Measurements from ENCODE around the gene BCAT1.
"Not testable (repeated sequence)": the region's sequence is repeated elsewhere in the genome, so short reads cannot be mapped to it uniquely, and the experiment has no call there.

Gene BCAT1

DNA sequence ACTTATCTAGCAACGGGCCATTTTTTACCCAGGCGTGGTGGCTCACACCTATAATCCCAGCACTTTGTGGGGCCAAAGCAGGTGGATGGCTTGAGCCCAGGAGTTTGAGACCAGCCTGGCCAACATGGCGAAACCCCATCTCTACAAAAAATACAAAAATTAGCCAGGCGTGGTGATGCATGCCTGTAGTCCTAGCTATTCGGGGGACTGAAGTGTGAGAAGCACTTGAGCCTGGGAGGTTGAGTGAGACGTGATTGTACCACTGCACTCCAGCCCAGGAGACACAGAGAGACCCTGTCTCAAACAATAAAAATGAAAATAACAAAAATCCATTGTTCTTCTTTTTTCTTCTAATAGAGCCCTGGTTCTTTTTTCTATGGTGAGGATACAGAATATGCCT, 7.5 kb upstream of the BCAT1 start:
- not testable (repeated sequence) for DNase-seq (ENCODE audit: low read depth)

DNA sequence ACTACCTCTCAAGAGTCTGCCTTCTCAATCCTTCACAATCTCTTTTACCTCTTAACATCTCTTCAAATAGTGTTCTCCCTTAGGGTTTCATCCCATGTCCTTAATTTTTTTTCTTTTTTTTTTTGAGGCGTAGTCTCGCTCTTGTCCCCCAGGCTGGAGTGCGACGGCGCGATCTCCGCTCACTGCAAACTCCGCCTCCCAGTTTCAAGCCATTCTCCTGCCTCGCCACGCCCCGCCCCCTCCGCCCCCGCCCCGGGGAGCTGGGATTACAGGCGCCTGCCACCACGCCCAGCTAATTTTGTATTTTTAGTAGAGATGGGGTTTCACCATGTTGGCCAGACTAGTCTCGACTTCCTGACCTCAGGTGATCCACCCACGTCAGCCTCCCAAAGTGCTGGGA, 7.0 kb upstream of the BCAT1 start:
- DNase-seq (ENCODE audit: low read depth) = no peak

DNA sequence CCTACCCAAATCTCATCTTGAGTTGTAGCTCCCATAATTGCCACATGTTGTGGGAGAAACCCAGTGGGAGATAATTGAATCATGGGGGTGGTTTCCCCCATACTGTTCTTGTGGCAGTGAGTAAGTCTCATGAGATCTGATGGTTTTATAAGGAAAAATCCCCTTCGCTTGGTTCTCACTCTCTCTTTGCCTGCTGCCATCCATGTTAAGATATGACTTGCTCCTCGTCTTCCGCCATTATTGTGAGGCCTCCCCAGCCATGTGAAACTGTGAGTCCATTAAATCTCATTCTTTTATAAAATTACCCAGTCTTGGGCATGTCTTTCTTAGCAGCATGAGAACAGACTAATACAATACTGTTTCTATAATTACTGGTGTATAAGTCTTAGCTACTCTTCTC, 6.5 kb upstream of the BCAT1 start:
- DNase-seq (ENCODE audit: low read depth) = no peak

DNA sequence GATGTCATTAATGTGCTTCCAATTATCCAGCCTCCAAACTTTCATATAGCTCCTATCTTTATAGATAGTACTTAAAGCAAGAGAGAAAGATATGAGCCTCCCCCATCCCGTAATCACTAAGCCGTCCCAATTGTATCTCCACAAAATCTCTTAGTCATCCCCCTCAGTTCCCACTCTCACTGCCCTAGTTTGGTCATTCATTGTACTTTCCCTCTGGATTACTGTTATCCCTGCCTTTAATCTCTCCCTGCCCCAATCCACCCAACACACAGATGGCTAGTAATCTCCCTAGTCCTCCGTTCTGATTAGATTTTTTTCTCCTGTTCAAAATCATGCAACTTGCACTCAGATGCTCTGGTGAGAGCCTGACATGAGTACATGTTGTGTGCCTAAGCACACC, 5.4 kb upstream of the BCAT1 start:
- DNase-seq (ENCODE audit: low read depth) = no peak

DNA sequence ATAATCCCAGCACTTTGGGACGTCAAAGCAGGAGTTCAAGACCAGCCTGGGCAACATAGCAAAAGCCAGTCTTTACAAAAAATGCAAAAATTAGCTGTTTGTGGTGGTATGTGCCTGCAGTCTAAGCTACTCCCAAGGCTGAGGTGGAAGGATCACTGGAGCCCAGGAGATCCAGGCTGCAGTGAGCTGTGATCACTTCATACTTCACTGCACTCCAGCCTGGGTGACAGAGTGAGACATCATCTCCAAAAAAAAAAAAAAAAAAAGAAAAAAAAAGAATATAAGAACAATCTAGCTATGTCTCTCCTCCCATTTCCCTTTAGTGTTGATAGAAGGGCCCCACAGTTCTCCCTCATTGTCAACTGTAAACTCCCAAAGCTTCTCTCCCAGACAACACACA, 3.5 kb upstream of the BCAT1 start:
- DNase-seq (ENCODE audit: low read depth) = no peak

DNA sequence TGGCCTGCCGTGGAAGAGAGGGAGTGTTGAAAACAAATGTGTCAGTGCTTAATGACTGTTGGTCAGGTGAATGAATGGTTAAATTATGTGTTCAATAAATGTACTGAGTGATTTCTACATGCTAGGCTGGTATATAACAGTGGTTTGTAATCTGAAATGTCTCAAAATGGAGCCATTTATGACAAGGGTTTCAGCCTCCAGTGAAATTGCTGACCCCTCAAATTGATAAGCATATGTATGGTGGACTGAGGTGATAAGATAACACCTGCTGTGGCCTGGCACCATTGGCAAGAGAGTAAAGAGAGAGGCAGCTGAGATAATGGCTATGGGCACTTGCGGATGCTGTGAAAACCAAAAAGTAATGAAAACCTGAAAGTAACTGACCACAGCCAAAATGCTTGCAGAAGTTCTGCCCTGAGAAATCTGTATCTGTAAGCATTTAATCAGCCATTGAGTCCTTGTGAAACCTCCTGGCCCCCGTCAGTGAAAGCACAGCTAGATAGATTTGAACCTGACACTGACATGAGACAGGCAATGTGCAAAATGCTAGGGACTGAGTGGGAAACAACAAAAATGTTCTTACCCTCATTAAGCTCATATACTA, 1.4 kb upstream of the BCAT1 start:
- DNase-seq (ENCODE audit: low read depth) = no peak

DNA sequence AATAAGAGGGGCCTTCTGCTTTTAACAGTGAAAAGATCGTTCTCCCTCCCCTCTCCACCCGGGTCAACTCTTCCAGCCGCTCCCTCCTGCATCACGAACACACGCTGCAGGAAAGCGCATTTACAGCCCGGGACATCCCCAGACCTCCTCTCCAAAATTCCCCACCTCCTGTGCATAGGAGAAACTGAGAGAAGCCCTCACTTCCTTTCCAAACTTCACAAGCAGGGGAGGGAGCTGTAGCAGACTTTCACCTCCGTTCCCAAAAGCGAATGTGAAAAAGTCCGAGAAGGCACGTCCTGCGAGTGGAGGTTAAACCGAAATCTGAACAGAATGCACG, 513 bp downstream of the BCAT1 start:
- no peak for DNase-seq (ENCODE audit: low read depth)

DNA sequence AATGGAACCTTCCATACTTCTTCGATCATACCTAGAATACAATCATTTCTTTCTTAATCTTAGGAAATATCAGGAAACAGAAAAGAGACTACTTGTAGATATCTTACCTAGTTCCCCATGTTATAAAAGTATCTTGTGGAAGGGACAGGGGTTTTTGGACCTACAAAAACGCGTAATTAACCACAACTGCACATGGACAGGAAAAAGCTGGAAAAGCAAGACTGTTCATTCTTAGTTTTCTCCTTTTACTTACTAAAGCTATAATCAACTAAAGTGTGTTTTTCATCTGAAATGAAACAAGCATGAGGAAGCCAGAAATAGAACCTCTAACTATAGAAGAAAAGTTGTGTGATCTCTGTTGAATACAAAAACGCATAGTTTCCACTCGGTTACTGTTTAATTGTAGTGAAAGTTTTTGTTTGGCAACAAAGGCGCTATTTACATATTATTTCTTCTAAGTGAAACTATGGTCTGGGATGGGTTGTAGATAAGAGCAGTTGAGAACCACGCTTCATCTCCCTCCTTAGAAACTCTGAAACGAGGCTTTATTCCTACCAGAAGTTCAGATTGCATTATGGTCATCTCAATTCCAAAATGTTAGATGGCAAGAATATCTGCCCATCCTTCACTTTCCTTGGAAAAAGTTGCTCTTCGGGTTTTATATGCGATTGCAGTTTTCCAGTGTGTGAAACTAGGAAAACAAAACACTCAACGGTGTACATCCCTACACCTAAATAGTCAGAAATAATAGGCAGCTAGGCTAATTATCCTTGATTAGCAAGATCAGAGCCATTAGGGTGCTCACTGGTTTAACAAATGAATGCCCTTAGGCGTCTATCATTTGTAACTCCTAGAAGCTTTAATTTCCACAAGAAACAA, 1.1 kb downstream of the BCAT1 start:
- no peak for DNase-seq (ENCODE audit: low read depth)

DNA sequence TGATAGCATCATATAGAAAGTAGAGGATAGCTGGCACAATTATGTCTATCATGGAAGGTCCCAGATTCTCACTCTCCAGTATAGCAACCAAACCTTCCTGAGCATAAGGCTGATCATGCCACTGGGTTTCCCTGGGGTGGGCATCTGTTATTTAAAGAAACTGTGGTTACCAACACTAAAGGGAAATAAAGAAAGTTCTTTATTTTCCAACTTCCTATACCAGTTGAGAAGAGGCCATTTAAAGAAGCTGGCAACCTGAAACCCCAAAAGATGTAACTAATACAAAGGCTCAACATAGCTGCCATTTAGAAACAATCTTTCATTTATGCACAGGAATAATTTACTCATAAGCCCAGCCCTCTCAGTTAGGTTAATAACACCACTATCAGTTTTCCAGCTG, 3.1 kb downstream of the BCAT1 start:
- DNase-seq (ENCODE audit: low read depth) = no peak

DNA sequence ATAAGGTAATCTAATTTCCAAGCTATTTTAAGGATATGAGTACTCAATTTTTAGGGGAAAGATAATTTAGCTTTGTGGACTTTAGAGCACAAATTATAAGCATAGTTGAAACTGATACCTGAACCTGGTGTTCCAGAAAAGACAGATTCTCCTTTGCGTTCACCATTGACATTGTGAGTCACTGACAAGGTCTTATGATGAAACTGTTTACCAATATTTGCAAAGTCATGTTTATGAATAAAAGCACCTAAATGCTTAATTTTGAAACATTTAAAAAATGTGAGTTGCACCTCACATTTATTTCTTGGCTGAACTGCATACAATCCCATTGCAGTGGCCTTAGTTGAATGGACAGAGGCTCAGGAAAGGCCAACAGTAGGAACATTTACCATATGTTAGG, 3.9 kb downstream of the BCAT1 start:
- no peak for DNase-seq (ENCODE audit: low read depth)

DNA sequence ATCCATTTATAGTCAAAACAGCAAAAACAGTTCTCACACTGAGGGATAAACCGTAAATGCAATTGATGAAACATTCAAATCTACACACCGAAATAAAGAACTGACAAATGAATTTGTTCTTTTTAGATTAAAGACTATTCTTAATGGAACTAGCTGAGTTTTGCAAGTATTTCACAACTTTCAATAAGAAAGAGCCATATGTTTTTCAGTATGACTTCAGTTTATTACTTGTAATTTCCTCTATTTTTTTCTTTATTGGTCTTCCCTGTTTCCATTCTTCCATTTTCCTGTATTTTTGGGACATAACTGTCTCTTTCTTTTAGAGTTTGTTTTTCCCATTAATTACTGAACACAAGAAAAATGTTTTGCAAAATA, 4.3 kb downstream of the BCAT1 start:
- no peak for DNase-seq (ENCODE audit: low read depth)

DNA sequence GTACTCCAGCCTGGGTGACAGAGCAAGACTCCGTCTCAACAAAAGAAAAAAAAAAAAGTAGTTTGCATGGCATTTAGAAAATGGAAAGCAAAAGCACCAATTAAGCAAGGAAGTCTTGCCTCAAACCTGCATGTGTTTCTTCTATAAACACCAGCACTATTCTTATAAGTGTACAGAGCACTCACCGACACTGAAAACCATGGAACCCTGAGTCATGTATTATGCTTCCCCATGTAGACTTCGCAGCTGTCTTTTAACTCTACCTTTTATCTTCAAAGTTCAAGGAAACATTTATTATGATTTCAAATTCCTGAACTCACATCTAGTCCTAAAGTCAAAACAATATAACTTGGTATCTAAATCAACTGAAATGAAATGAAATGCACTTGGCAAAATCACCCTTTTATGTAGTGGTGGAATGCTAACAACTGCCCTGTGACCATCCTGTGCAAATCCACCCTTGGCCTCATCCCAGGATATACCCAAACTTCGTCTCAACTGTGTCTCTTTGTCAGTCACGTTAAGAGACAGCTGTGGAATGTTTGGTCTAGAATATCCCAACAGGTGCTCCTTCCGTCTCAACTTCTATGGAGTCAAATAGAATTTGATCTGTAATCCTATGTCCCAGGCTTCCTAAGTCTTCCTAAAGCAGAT, 4.8 kb downstream of the BCAT1 start:
- no peak for DNase-seq (ENCODE audit: low read depth)

DNA sequence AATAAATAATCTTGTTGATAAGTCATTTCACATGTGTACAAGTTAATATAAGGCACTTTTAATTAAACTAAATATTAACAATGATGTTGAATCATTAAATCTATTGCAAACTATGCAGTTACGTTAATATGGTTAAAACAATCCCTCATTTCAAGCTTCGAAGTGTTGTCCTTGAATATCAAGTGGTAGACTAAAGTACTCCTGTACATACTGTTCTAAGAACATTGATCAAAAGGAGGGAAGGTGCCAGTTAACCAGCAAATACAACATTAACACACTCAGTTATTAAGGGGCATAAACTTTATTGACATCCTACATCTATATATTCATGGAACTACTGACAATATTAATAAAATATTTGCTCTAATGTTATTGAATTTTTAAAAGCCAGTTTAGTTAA, 8.7 kb downstream of the BCAT1 start:
- no peak for DNase-seq (ENCODE audit: low read depth)

DNA sequence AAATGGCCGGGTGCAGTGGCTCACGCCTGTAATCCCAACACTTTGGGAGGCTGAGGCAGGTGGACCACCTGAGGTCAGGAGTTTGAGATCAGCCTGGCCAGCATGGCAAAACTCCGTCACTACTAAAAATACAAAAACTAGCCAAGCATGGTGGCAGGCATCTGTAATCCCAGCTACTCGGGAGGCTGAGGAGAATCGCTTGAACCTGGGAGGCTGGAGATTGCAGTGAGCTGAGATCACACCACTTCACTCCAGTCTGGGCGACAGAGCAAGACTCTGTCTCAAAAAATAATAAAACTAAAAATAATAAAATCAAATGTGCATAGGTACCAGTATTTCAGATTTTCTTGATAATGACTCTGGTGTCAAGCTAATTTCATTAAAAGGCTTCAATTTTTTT, 9.3 kb downstream of the BCAT1 start:
- not testable (repeated sequence) for DNase-seq (ENCODE audit: low read depth)

DNA sequence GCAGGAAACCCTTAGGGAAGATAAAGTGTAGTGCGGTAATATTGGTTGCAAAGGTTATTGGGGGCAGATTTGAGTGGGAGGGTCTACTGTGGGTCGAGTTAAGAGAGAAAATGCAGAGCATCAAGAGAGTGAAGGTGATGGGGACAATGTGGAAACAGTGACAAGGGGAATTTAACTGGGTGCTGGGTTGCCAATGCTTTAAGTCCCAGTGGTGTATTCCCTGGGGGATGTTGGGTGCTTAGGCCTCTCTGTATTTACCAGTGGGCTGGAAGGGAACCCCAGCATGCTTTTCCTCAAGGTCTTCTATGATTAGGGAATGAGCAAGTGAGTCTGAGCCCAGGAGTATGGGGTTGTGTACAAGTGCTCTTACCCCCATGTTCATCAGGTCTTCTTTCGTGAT, 10.6 kb downstream of the BCAT1 start:
- no peak for DNase-seq (ENCODE audit: low read depth)

DNA sequence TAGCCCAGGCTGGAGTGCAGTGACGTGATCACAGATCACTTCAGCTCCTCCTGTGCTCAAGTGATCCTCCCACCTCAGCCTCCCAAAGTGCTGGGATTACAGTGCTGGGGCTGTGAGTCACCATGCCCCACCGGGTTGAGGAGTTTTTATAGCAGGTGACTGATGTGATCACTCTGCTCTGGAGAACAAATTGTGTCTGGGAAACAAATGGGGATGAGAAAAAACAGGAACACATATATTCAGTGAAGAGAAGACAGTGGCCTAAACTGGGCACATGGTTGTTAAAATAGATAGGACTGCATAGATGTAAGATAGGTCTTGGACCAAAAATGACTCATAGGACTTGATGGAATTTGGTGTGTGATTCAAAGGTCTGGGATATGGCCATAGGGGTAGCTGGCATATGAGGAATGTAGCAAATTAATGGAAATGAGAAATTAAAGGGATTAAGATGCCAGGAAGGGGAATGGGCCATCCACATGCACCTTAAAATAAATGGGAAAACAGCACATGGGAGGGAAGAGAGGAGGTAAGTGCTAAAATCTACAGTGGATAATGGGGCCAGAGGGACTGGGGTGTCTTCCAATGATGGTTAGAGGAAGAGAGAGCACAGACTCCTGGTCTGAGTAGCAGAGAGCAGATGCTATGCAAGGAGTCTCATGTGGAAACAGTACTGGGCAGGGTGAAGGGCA, 11.2 kb downstream of the BCAT1 start:
- DNase-seq (ENCODE audit: low read depth) = no peak

DNA sequence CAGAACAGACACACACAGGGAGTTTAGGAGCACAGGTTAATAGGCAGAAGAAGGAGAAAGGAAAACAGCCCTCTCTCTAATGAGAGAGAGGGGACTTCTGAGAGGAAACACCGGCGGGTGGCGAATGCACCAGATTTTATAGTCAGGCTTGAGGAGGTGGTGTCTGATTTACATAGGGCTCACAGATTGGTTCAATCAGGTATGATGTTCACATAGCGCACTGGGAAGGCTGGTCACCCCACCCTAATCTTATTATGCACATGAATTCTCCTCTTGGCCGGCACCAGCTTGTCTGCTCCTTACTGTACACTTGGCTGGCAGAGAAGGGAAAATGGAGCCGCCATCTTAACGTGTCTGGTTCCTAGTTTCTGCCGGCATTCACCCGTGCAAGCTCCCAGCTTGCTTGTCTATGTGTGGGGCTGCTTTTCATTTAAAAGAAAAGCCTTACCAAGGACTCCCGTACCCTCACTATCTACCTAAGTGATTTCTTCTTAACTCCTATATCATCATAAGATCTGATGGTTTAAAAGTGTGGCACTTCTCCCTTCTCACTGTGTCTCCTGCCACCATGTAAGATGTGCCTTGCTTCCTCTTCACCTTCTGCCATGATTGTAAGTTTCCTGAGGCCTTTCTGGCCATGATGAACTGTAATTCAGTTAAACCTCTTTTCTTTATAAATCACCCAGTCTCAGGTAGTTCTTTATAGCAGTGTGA, 15.1 kb downstream of the BCAT1 start:
- no peak for DNase-seq (ENCODE audit: low read depth)

DNA sequence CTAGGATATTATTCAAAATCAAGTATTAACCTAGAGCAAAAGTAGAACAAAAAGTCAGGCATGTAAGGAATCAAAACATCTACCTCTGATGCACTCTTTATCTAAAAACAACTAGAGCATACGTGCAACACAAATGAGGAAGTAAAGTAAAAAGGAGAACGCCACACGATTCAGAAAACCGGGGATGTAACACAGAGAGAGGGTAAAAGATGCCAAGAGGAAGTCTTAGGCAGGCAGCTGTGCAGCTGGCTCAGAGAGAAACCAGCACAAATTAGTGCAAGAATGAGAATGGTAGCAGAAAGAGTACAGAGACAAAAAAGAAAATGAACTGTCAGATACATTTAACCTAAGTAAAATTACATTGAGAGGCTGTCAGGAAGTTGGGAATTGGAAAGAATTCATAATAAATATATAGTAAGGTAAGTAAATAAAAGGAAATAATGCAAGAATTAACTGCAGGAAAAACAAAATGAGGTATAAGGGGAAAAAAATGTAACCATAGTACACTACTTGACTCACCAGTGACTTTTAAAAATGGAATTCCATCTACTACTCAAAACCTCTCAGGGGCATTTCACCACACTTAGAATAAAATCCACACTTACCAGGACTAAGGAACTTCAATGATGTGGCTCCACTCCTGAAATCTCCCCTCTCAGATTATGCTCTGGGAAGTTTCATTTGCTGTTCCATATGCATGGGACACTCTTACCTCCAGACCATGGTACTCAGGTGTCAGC, 17.1 kb downstream of the BCAT1 start:
- DNase-seq (ENCODE audit: low read depth) = no peak

DNA sequence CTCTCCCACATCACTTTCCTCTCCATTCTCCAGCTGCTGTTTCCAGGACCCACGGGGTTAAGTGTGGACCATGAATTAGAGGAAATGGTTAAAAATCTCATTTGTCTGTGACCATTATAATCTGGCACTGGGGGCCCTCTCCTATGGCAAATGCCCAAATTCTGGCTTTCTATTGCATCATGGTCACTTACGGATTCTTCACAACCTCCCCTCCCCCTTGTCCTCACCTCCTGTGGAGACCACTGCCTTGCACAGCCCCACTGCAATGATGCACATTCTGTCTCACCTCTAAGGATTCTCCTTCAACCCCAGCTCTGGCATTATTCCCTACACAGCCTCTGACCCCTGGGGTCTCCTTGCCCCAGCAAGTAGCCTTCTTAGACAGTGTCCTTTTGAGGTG, 18.9 kb downstream of the BCAT1 start:
- DNase-seq (ENCODE audit: low read depth) = no peak

DNA sequence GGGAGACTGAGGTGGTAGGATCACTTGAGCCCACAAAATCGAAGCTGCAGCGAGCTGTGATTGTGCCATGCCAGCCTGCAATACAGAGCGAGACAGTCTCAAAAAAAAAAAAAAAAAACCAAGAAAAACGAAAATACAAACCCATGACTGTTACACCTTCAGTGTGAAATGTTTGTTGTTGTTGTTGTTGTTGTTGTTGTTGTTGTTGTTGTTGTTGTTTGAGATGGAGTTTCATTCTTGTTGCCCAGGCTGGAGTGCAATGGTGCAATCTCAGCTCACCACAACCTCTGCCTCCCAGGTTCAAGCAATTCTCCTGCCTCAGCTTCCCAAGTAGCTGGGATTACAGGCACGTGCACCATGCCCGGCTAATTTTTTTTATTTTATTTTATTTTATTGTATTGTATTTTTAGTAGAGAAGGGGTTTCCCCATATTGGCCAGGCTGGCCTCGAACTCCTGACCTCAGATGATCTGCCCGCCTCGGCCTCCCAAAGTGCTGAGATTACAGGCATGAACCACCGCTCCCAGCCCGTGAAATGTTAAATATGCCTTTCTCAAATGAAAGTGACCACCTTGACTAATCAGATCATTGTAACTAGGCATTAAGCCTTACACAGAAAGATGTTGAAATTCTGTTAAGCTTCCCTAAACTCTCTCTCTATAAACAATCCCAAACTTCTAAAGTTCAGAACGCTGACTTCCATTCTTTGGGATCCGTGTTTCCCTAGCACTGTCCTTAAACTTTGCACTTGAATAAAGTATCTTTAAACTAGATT, 20.2 kb downstream of the BCAT1 start:
- not testable (repeated sequence) for DNase-seq (ENCODE audit: low read depth)

DNA sequence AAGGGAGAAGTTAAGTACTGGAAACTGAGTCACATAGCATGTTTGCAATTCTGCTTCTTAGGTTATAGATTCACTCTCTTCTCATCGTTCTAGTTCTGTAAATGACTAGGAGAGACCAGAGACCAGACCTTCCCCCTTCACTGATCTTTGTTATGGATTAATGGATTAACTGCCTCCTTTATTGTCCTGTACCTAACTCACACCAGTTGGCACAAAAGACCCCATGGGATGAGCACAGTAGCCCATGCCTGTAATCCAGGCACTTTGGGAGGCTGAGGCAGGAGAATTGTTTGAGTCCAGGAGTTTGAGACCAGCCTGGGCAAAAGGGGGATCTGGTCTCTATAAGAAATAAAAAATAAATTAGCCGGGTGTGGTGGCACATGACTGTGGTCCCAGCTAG, 20.8 kb downstream of the BCAT1 start:
- no peak for DNase-seq (ENCODE audit: low read depth)
